PFSK-1 (cell line): ENCODE measurements around the gene TXLNG.

ENCODE experiments used
- POLR2AphosphoS5 ChIP-seq: IDR thresholded peaks from 2 replicates; pipeline ENCODE4 v1.6.1; 2012; ENCODE audit warnings: low read depth, mild to moderate bottlenecking, control low read depth, low read length, moderate library complexity
- REST ChIP-seq, 2 experiments: IDR thresholded peaks; 2 replicates each; pipeline versions ENCODE4 v1.6.1 to v1.8.0; 2011 to 2012; ENCODE audit warnings: low read depth in 2 of 2, low read length in 2 of 2, control low read depth in 1 of 2, inconsistent platforms in 1 of 2, mild to moderate bottlenecking in 1 of 2, moderate library complexity in 1 of 2; ENCODE audit not compliant: insufficient read depth in 1 of 2
- TAF1 ChIP-seq: IDR thresholded peaks from 2 replicates; pipeline ENCODE4 v1.6.1; 2012; ENCODE audit warnings: low read length, control low read depth, borderline replicate concordance; ENCODE audit not compliant: insufficient read depth

- TF ChIP-seq POLR2AphosphoS5 (no peak), TAF1 (no peak), REST (IDR thresholded peaks at IDR 0.05; ENCODE audit: insufficient read depth in 1 of 2, low read depth in 2 of 2, low read length in 2 of 2) (no peak)
Observed at GRCh38 chrX:16750136-16750535, 36.1 kb upstream of the TXLNG start.
